Parathyroid adenoma (tissue), 2 donors: ENCODE results near the gene KAZN.

Experiments used
- H2AFZ ChIP-seq: fragments of 300-600 bp; sonication (generic); one replicate; pipeline ENCODE4 v1.7.0; 2017; ENCODE audit warnings: antibody characterized with exemption, mild to moderate bottlenecking
- H3K27ac ChIP-seq: fragments of 300-600 bp; sonication (generic); one replicate; pipeline ENCODE4 v1.7.0; 2017
- H3K27me3 ChIP-seq: fragments of 300-600 bp; sonication (generic); one replicate; pipeline ENCODE4 v1.7.0; 2017; ENCODE audit warnings: low read length; ENCODE audit not compliant: control insufficient read depth, insufficient read depth
- H3K36me3 ChIP-seq: fragments of 300-600 bp; sonication (generic); one replicate; pipeline ENCODE4 v1.7.0; 2017; ENCODE audit warnings: low read length; ENCODE audit not compliant: control insufficient read depth, insufficient read depth
- H3K4me1 ChIP-seq: fragments of 300-600 bp; sonication (generic); one replicate; pipeline ENCODE4 v1.7.0; 2017; ENCODE audit warnings: control low read depth
- H3K4me2 ChIP-seq: fragments of 300-600 bp; sonication (generic); one replicate; pipeline ENCODE4 v1.7.0; 2017; ENCODE audit warnings: low read length
- H3K4me3 ChIP-seq: fragments of 300-600 bp; sonication (generic); one replicate; pipeline ENCODE4 v1.7.0; 2017; ENCODE audit warnings: low read depth, low read length
- H3K79me2 ChIP-seq: fragments of 300-600 bp; sonication (generic); one replicate; pipeline ENCODE4 v1.7.0; 2017; ENCODE audit warnings: control low read depth
- H3K9ac ChIP-seq: fragments of 300-600 bp; sonication (generic); one replicate; pipeline ENCODE4 v1.7.0; 2017; ENCODE audit warnings: mild to moderate bottlenecking
- H3K9me3 ChIP-seq: fragments of 300-600 bp; sonication (generic); one replicate; pipeline ENCODE4 v1.7.0; 2017; ENCODE audit warnings: low read length; ENCODE audit not compliant: control insufficient read depth
- CTCF ChIP-seq: fragments of 300-600 bp; sonication (generic); IDR thresholded peaks from one replicate; pipeline ENCODE4 v1.7.0; 2017; ENCODE audit warnings: antibody characterized with exemption, mild to moderate bottlenecking
- donor health status: primary hyperparathyroidism.

The KAZN gene

DNA sequence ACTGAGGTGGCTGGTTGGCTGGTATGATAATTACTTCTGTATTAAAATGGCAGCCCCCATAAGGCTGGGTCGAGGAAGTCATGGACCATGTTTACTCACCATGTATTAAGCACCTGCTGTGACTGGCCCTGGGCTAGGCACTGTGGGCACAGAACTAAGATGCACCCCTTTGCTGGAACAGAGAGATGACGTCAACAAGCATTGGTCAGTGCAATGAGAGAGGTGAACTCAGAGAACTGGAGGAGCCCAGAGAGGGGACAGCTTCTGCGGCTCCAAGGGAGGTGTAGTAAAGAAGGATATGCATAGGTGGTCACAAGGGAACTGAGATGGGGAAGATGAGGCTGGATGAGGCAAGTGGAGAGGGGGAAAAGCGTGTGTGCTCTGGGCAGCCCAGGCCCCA is 88.7 kb downstream of the KAZN start:
- Histone ChIP-seq H3K9me3 (no peaks in the 10 kb centered on the region), H3K4me1 (no peaks in the 10 kb centered on the region), H3K27ac (no peak overlapping the region), H2AFZ (no peak overlapping the region), H3K9ac (no peak overlapping the region), H3K4me2 (no peak overlapping the region), H3K4me3 (no peak overlapping the region), H3K79me2 (no peaks in the 10 kb centered on the region), H3K27me3 (no peaks in the 10 kb centered on the region), H3K36me3 (no peaks in the 10 kb centered on the region)
- no peak for TF ChIP-seq CTCF

DNA sequence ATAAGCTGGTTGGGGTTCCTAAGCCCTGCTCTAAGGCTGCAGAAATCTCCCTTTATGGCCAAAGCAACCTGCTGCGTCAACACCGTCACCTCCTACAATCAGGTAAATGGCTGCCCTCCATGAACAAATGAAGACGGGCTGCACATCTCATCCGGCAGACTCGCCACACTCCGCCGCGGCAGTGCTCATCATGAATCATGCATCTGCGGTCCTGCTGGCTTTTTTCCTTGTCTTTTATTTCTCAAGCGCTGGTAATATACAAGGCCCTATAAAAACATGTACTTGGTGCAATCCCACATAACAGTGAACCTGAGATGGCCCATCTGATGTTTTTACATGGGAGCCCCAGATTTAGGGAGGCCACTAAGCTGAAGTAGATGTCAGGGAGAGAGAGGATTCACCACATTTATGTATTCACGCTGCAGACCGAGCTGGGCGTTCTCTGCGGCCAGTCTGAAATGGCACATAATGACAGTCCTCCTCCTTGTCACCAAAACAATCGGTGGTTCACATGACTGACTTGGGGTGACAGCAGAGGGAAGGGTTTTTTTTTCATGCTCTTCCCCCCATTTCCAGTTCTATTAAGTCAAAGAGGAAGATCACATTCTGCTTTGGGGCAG is 91.6 kb downstream of the KAZN start:
- Histone ChIP-seq H3K9me3 (no peaks in the 10 kb centered on the region), H3K79me2 (no peaks in the 10 kb centered on the region), H2AFZ (no peak overlapping the region), H3K9ac (no peak overlapping the region), H3K4me1 (no peaks in the 10 kb centered on the region), H3K27me3 (no peaks in the 10 kb centered on the region), H3K4me3 (no peak overlapping the region), H3K36me3 (no peaks in the 10 kb centered on the region), H3K27ac (no peak overlapping the region), H3K4me2 (no peak overlapping the region)
- TF ChIP-seq CTCF: no peak

DNA sequence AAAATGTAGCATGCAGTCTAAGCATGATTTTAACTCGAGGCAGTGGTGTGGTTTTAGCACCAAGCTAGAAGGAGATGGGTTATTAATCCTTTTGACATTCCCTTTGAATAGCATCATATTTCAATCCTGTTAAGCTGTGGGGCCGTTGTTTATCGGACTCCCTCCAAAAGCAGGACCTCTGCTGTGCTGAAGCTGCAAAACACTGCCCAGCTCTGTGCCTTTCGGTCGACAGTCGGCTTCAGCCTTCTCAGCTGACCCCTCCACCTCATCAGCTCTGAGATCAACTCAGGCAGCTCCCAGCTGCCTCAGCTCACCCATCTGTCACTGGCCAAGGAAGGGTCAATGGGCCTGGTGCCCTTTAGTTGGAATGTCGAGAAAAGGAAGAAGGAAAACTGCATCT is 95.5 kb downstream of the KAZN start:
- H3K36me3 ChIP-seq: no peaks in the 10 kb centered on the region
- H3K79me2 ChIP-seq: no peaks in the 10 kb centered on the region
- H3K27ac ChIP-seq: no peak overlapping the region
- H3K9ac ChIP-seq: no peak overlapping the region
- H3K4me1 ChIP-seq: no peaks in the 10 kb centered on the region
- no peaks in the 10 kb centered on the region for H3K27me3 ChIP-seq
- H3K4me3 ChIP-seq: no peak overlapping the region
- no peak overlapping the region for H2AFZ ChIP-seq
- no peak overlapping the region for H3K4me2 ChIP-seq
- TF ChIP-seq CTCF: no peak
- no peaks in the 10 kb centered on the region for H3K9me3 ChIP-seq

DNA sequence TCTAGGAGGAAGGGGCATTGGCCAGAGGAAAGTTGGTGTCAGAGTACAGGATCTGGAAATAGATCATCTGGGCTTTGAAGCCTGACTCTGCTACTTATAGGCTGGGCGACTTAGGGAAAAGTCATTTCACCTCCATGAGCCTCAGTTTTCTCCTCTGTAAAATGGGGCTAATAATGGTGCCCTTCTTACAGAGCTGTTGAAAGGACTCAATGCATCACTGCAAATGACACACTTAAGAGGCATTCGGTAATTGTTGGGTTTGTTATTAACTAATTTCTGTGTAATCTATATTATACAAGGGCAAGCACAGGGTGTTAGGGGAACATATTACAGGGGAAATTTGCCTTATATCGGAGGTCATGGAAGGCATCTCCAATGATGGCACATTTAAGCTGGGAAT is 96.1 kb downstream of the KAZN start:
- no peaks in the 10 kb centered on the region for H3K79me2 ChIP-seq
- H3K27me3 ChIP-seq: no peaks in the 10 kb centered on the region
- no peak overlapping the region for H3K4me2 ChIP-seq
- H2AFZ ChIP-seq: no peak overlapping the region
- H3K36me3 ChIP-seq: no peaks in the 10 kb centered on the region
- no peaks in the 10 kb centered on the region for H3K4me1 ChIP-seq
- no peak overlapping the region for H3K27ac ChIP-seq
- no peaks in the 10 kb centered on the region for H3K9me3 ChIP-seq
- no peak for TF ChIP-seq CTCF
- H3K4me3 ChIP-seq: no peak overlapping the region
- H3K9ac ChIP-seq: no peak overlapping the region

DNA sequence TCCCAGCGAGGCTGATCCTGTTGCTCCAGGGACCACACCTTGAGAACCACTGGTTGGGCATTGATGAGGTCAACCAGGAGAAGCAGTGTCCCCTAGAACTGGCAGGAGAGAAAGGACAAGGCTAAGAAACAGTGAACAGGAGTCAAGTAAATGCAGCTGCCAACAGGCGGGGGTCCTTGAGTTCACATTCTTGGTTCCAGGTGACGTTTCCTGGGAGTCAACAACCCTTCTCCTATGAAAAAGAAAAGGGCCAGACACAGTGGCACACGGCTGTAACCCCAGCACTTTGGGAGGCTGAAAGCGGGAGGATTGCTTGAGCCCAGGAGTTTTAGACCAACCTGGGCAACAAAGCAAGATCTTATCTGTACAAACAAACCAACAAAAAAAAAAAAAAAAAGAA is 98.3 kb downstream of the KAZN start:
- Histone ChIP-seq H2AFZ (no peak overlapping the region), H3K79me2 (no peaks in the 10 kb centered on the region), H3K4me2 (no peak overlapping the region), H3K4me1 (no peaks in the 10 kb centered on the region), H3K4me3 (no peak overlapping the region), H3K27ac (no peak overlapping the region), H3K9ac (no peak overlapping the region), H3K27me3 (no peaks in the 10 kb centered on the region), H3K9me3 (no peaks in the 10 kb centered on the region), H3K36me3 (no peaks in the 10 kb centered on the region)
- no peak for TF ChIP-seq CTCF
